Upper lobe of left lung (tissue), 4 donors: Measurements from ENCODE around the gene FDX1.

ENCODE experiments used
- CTCF ChIP-seq, 6 experiments: fragments of 450-650 bp in 4 of 6; fragments of 200-600 bp in 2 of 6; sonication (generic) in 2 of 6; IDR thresholded peaks; one replicate each; pipeline ENCODE4 v1.5.1; 2016 to 2019; ENCODE audit warnings: antibody characterized with exemption in 6 of 6
- POLR2A ChIP-seq, 4 donors: fragments of 450-650 bp; IDR thresholded peaks; one replicate each; pipeline ENCODE4 v1.5.1; 2016 to 2017; ENCODE audit warnings: antibody characterized with exemption in 4 of 4, mild to moderate bottlenecking in 2 of 4
- POLR2AphosphoS5 ChIP-seq, 2 donors: sonication (generic); formaldehyde crosslinking; IDR thresholded peaks; one replicate each; pipeline ENCODE4 v1.5.1; 2017; ENCODE audit warnings: antibody characterized with exemption in 2 of 2

GRCh38 chr11:110479108-110480101 is 49.7 kb downstream of the FDX1 start:
- TF ChIP-seq CTCF (IDR thresholded peaks at IDR 0.05) = no peak
- no peak for TF ChIP-seq POLR2A (IDR thresholded peaks at IDR 0.05)
- TF ChIP-seq POLR2AphosphoS5 (IDR thresholded peaks at IDR 0.05) = no peak
